NT2/D1 (cell line): ENCODE results near the gene TUBA1B.
"Not testable (repeated sequence)": the region's sequence is repeated elsewhere in the genome, so short reads cannot be mapped to it uniquely, and the experiment has no call there.

Experiments used
- DNase-seq: peaks from one replicate; pipeline ENCODE4 v3.0.0-alpha.2; 2011; ENCODE audit warnings: low read depth, low spot score
- H3K27me3 ChIP-seq: 2 replicates; pipeline ENCODE4 v1.6.0; 2011; ENCODE audit warnings: mild to moderate bottlenecking; ENCODE audit not compliant: insufficient read length, insufficient read depth
- H3K36me3 ChIP-seq: 2 replicates; pipeline ENCODE4 v1.6.1; 2011; ENCODE audit warnings: mild to moderate bottlenecking, low read length, mixed read lengths; ENCODE audit not compliant: insufficient read depth, insufficient read length
- H3K4me1 ChIP-seq: 2 replicates; pipeline ENCODE4 v1.5.1; 2011; ENCODE audit not compliant: insufficient read depth, insufficient read length
- H3K4me3 ChIP-seq: 2 replicates; pipeline ENCODE4 v1.5.1; 2011; ENCODE audit warnings: low read depth; ENCODE audit not compliant: insufficient read length
- H3K9ac ChIP-seq: 2 replicates; pipeline ENCODE4 v1.6.0; 2011; ENCODE audit warnings: low read depth; ENCODE audit not compliant: insufficient read length
- H3K9me3 ChIP-seq: 2 replicates; pipeline ENCODE4 v1.5.1; 2011; ENCODE audit warnings: mild to moderate bottlenecking, low read length; ENCODE audit not compliant: insufficient read depth
- SUZ12 ChIP-seq: IDR thresholded peaks from 2 replicates; pipeline ENCODE4 v1.6.1; 2011; ENCODE audit not compliant: insufficient read length, insufficient read depth; ENCODE audit errors: extremely low read depth
- YY1 ChIP-seq: IDR thresholded peaks from 2 replicates; pipeline ENCODE4 v1.6.1; 2011; ENCODE audit not compliant: insufficient read length, insufficient read depth
- ZNF274 ChIP-seq: IDR thresholded peaks from 2 replicates; pipeline ENCODE4 v1.6.1; 2011; ENCODE audit warnings: mild to moderate bottlenecking, low read depth, low read length

TUBA1B gene

GRCh38 chr12:49154221-49154620, 23.0 kb upstream of the TUBA1B start:
- Histone ChIP-seq H3K4me1 (no peaks in the 10 kb centered on the region), H3K36me3 (no peaks in the 10 kb centered on the region), H3K27me3 (no peaks in the 10 kb centered on the region), H3K9me3 (no peaks in the 10 kb centered on the region), H3K9ac (no peak overlapping the region), H3K4me3 (no peak overlapping the region)
- no peak for TF ChIP-seq ZNF274
- TF ChIP-seq SUZ12, result no peak
- no peak for TF ChIP-seq YY1
- no peak for DNase-seq

GRCh38 chr12:49147384-49147783, 16.2 kb upstream of the TUBA1B start:
- DNase-seq, result no peak
- no peak overlapping the region for H3K9ac ChIP-seq
- H3K27me3 ChIP-seq, result no peaks in the 10 kb centered on the region
- no peaks in the 10 kb centered on the region for H3K4me1 ChIP-seq
- TF ChIP-seq YY1 (no peak), ZNF274 (no peak), SUZ12 (no peak)
- H3K4me3 ChIP-seq, result no peak overlapping the region
- no peaks in the 10 kb centered on the region for H3K36me3 ChIP-seq
- no peaks in the 10 kb centered on the region for H3K9me3 ChIP-seq

GRCh38 chr12:49146406-49146805, 15.2 kb upstream of the TUBA1B start:
- no peak for DNase-seq
- Histone ChIP-seq H3K9ac (no peak overlapping the region), H3K9me3 (no peaks in the 10 kb centered on the region), H3K4me3 (no peak overlapping the region), H3K36me3 (no peaks in the 10 kb centered on the region), H3K4me1 (no peaks in the 10 kb centered on the region), H3K27me3 (no peaks in the 10 kb centered on the region)
- TF ChIP-seq SUZ12, result no peak
- TF ChIP-seq YY1, result no peak
- TF ChIP-seq ZNF274, result no peak

GRCh38 chr12:49144384-49144783, 13.2 kb upstream of the TUBA1B start:
- DNase-seq, result no peak
- H3K36me3 ChIP-seq, result no peaks in the 10 kb centered on the region
- TF ChIP-seq YY1 (no peak), SUZ12 (no peak), ZNF274 (no peak)
- no peak overlapping the region for H3K4me3 ChIP-seq
- H3K4me1 ChIP-seq, result no peaks in the 10 kb centered on the region
- H3K9me3 ChIP-seq, result no peaks in the 10 kb centered on the region
- H3K9ac ChIP-seq, result no peak overlapping the region
- no peaks in the 10 kb centered on the region for H3K27me3 ChIP-seq

- Histone ChIP-seq H3K9ac (no peak overlapping the region), H3K36me3 (no peaks in the 10 kb centered on the region), H3K27me3 (no peaks in the 10 kb centered on the region), H3K9me3 (no peaks in the 10 kb centered on the region), H3K4me1 (no peaks in the 10 kb centered on the region), H3K4me3 (no peak overlapping the region)
- TF ChIP-seq YY1, result no peak
- TF ChIP-seq ZNF274, result no peak
- TF ChIP-seq SUZ12, result no peak
- DNase-seq, result no peak
Observed at GRCh38 chr12:49138999-49139398, 7.8 kb upstream of the TUBA1B start.

GRCh38 chr12:49138587-49138986, 7.4 kb upstream of the TUBA1B start:
- TF ChIP-seq YY1 (no peak), SUZ12 (no peak)
- Histone ChIP-seq H3K9me3 (no peaks in the 10 kb centered on the region), H3K36me3 (no peaks in the 10 kb centered on the region), H3K4me3 (no peak overlapping the region), H3K9ac (no peak overlapping the region), H3K4me1 (no peaks in the 10 kb centered on the region), H3K27me3 (no peaks in the 10 kb centered on the region)
- DNase-seq, result no peak

- no peak for TF ChIP-seq ZNF274
- no peak for TF ChIP-seq YY1
- no peak for TF ChIP-seq SUZ12
- H3K9ac ChIP-seq, result no peak overlapping the region
Observed at GRCh38 chr12:49137476-49137875, 6.3 kb upstream of the TUBA1B start.

GRCh38 chr12:49136997-49137396, 5.8 kb upstream of the TUBA1B start:
- H3K4me3 ChIP-seq, H3K36me3 ChIP-seq, H3K9me3 ChIP-seq, H3K9ac ChIP-seq, DNase-seq, H3K27me3 ChIP-seq, H3K4me1 ChIP-seq: not testable (repeated sequence)

More at GRCh38 chr12:49137476-49137875, 6.3 kb upstream of the TUBA1B start:
- H3K4me3 ChIP-seq, result no peak overlapping the region
- H3K9me3 ChIP-seq, result no peaks in the 10 kb centered on the region
- H3K36me3 ChIP-seq, result no peaks in the 10 kb centered on the region
- no peak for DNase-seq
- no peaks in the 10 kb centered on the region for H3K4me1 ChIP-seq
- H3K27me3 ChIP-seq, result no peaks in the 10 kb centered on the region
